GM19397 (cell line): ENCODE measurements around the gene RAD51D.
A peak's percentile ranks its signal among the peaks of the same experiment; 100 is the strongest.
"Not testable (repeated sequence)": the region's sequence is repeated elsewhere in the genome, so short reads cannot be mapped to it uniquely, and the experiment has no call there.

ENCODE experiments used
- ATAC-seq: cut with Tn5 transposase; IDR thresholded peaks from one replicate; pipeline ENCODE4 v1.9.1; 2021; ENCODE audit warnings: mild to moderate bottlenecking, moderate library complexity; ENCODE audit not compliant: unreplicated experiment

Gene RAD51D

DNA sequence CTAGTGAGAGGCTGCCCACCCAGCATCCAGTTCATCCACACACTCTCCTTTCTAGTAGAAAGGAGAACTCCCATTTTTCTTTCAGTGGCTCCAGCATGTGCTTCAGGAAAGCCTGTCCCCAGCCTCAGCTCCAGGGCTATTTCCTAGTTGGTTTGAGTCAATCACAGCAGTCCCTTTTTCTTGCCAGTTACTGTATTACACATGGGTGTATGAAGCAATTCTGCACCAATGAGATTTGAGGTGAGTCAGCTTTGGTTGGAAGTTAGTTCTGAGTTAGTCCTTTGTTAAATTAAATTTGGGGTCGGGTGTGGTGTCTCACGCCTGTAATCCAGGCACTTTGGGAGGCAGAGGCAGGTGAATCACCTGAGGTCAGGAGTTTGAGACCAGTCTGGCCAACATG lies 24.8 kb downstream of the RAD51D start:
- ATAC-seq, result no peak

DNA sequence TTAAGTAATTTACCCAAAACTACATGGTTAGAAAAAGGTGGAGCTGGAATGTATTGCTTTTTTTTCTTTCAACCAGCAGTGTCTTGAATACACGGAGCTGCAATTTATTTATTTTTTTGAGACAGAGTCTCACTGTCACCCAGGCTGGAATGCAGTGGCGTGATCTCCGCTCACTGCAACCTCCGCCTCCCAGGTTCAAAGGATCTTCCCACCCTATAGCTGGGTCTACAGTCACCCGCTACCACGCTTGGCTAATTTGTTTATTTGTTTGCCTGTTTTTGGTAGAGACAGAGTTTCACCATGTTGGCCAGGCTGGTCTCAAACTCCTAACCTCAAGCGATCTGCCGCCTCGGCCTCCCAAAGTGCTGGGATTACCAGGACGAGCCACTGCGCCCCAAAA lies 29.0 kb downstream of the RAD51D start:
- not testable (repeated sequence) for ATAC-seq

DNA sequence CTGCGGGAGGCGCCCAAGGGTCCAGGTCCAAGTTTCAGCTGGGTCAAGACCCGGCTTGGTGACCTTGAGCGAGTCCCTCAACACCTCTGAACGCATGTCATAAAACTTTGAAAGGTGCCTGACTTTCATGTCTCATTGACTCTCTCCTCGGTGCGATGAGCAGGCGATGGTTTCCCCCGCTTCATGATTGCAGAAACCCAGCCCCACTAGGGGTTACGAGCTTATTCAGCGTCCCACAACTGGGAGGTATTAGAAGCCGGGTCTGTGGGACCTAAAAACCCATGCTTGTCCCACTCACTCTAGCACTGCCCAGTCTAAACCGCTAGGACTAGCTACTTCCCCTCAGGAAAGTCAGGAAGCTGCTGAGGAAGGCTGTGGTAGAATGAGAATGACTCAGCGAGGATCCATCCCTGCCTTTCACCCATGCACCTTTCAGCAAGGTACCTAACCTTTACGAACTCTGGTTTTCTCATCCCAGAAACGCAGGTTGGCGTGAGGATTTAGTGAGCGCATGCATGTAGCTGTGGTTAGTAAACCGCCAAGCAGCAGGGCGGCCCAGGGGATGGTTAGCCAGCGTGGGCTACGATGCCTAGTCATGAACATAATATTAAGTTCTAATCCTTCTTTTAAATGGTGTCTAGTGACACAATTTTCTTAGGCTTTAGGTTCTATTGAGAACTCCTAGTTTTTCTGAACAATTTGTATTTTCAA lies 29.9 kb downstream of the RAD51D start:
- ATAC-seq, result peak; percentile 9

DNA sequence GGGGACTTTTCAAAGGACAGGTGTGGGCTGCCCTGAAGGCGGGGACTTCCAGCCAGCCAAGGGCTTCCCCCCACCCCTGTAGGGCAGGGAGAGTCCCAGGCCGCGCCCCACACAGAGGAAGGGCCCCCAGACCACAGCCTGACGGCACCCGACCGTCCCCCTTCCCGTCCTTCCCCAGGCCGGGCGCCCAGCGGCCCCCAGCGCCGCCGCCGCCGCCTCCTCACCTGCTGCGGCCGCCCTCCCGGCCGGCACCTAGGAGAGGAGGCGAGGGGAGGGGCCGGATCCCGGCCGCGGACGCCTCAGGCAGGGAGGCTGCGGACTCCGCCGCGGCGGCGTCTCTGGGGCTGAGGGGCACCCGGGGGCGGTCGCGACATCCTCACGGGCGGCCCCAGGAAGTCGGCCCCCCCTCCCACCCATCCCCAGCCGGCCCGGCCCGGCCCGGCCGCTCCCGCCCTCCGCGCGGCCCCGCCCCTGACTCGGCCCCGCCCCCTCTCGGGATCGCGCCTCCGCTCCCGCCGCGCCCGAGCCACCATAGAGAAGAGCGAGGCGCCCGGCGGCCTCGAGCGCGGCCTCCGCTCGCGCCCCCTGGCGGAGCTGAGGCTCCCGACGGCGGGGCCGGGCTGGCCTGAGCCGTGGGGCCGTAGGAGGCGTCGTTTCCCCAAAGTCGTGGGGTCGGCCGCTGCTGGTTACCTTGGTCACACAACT lies 30.6 kb downstream of the RAD51D start:
- ATAC-seq, result peak; percentile 74

DNA sequence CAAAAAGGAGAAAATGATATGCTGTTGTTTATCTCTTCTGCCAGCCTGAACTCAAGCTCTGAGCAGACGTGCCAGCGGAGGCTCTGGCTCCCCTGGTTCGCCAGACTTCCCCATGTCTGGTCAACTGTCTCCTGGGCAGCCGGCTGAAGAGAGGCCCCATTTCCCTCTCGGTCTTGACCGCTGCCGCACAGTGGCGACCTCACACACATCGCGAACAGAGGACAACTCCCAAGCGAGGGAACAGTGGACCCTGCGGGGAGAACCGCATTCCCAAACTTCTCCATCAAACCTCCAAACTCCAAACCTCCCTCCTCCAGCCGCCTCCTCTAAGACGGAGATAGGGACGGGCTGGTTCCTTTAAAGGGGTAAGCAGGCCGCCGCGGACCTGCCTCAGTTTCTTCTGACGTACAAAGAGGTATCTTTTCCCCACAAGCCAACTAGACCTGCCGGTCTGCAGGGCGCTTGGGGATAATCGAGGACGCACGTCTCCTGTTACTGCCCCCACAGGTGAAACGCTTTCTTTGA lies 31.2 kb downstream of the RAD51D start:
- no peak for ATAC-seq

DNA sequence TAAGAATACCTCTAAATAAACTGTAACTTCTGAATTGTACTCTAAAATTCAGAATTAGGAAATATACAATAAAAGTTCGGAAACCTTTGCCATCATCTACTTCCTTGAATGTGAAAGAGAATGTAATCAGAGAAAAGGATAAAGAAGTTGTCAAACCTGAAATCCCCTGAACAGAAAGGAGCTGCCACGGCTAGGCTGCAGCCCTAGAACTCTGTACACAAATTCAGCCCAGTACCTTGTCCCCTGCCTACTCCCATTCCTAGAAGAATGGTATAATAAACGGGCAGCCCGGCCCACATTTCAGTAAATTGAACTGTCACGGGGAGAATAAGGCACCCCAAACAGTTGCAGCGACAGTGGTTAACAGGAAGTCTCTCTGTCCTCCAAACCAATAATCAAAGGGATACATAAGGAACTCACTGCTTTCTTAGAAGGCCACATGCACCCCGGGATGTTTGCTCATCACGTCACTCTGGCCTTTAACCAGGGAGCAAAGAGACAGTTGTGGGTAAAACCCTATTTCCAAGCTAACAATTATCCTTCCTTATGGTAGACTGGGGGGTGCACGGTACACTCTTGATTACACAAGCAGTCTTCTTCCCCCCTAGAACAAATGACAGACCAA lies 31.8 kb downstream of the RAD51D start:
- ATAC-seq, result no peak

DNA sequence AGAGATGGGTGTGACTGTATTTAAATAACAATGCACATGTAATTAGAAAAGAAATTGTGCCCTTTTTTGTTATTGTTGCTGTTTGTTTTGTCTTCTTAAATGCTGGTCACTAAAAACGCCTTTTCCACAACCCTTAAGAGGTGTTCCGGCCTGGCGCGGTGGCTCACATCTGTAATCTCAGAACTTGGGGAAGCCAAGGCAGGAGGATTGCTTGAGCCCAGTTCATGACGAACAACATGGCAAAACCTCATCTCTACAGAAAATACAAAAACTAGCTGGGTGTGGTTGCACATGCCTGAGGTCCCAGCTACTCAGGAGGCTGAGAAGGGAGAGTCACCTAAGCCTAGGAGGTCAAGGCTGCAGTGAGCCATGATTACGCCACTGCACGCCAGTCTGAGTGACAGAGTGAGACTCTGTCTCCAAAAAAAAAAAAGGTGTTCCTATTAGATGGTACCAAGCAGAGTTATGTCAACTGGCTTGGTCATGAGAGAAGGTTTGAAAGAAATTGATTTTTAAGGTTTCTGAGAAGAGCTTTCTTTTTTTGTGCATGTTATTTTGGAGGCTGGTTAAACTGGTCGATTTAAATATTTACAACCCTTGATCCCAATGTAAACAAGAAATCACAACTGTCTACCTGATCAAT lies 32.6 kb downstream of the RAD51D start:
- ATAC-seq, result no peak

DNA sequence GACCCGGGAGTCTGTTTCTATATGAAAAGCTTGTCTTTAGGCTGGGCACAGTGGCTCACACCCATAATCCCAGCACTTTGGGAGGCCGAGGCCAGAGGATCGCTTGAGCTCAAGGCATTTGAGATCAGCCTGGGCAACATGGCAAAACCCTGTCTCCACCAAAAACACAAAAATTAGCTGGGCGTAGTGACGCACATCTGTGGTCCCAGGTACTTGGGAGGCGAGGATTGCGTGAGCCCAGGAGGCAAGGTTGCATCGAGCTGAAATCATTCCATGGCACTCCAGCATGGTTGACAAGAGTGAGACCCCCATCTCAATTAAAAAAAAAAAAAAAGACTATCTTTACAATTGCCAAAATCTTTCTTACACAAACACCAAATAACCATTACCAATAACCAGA lies 33.5 kb downstream of the RAD51D start:
- no peak for ATAC-seq

DNA sequence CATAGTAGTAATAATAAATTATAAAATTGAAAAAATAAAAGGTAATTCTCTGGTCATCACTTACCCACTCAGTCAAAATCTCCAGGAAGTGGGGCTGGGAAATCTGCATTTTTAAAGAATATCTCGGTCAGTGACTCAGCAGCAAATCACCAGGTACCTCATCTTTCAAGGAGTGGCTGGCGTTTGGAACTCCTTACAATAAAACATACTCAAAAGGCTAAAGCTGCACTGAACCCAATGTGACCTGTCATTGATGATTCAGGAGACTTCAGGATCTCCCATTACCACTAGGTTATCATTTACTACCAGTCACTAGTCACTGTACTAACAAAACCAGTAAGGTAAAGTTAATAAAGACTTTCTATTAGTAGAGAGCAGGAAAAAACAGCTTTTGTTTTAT lies 34.7 kb downstream of the RAD51D start:
- no peak for ATAC-seq

DNA sequence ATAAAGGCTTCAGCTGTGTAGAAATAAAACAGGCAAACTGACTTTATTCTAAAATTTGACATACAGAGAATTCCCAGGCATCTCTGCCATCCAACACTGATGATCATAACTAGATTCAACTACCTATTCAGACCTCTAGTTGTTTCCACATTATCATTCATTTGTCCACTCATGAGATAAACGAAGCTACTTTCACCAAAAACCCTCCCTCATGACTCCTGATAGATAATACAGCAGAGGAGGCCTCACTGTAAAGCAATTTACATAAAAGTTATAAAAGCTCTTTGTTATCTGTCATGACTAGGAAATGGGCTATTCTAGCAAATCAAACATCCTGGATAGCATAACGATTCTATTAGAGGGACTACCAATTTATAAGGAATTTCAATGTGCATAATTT lies 36.6 kb downstream of the RAD51D start:
- no peak for ATAC-seq

DNA sequence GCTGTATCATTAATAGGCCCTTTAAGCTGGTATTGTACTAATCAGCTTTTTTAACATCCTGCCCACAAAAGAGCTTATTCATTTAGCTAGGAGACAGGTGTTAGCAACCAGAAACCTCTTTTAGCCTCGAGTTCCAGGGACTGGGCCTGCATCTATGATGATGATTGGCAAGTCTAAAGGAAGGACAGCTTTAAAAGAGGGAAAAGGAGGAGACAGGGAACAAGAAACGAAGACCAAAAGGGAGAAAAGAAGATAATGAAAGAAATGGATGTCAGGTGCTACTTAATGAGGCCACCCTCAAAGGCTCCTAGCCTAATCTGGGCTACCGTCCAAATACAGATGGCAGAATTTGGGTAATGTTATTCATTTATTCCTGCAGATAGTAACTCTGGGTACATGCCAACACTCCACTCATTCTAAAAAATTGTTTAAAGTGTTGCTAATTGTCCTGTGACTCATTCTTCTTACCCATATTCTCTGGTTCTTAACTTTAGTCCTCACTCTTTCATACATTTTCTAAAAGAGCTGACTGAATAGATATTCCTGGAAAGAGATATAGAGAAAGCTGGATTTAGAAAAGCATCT lies 37.5 kb downstream of the RAD51D start:
- no peak for ATAC-seq

DNA sequence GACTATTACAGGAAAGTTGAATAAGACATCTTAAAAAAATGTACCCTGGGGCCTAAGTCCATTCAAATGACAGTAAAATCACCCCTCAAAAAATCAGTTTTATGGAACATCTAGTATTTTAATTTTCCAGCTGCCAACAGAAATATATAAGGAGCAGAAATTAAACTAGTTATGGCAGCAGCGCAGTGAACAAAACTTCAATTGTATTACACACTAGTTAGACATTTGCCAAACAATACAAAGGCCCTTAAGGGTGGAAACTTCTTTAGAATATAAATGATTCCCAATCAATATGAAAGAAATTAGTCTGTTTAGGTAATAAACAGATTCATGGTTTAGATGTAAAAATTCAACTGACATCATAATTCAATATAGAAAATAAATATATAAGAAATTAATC lies 38.0 kb downstream of the RAD51D start:
- ATAC-seq, result no peak

DNA sequence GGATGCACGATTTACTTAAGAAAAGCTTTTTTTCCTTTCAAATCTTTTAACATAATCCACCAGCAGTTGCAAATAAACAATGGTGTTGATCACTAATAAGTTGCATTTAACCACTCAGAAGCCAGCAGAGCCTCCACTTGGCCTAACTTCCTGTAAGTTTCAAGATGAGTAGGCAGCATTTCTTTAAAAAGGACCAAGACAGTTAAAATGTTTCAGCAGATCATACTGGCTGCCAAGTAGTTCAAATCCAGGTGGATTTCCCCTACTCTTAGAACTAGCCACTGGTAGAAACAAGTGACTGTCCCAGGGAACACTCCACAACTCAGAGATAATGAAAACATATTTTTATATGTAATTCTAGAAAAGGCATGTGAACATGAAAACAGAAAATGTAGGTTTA lies 39.1 kb downstream of the RAD51D start:
- ATAC-seq, result peak; percentile 56

DNA sequence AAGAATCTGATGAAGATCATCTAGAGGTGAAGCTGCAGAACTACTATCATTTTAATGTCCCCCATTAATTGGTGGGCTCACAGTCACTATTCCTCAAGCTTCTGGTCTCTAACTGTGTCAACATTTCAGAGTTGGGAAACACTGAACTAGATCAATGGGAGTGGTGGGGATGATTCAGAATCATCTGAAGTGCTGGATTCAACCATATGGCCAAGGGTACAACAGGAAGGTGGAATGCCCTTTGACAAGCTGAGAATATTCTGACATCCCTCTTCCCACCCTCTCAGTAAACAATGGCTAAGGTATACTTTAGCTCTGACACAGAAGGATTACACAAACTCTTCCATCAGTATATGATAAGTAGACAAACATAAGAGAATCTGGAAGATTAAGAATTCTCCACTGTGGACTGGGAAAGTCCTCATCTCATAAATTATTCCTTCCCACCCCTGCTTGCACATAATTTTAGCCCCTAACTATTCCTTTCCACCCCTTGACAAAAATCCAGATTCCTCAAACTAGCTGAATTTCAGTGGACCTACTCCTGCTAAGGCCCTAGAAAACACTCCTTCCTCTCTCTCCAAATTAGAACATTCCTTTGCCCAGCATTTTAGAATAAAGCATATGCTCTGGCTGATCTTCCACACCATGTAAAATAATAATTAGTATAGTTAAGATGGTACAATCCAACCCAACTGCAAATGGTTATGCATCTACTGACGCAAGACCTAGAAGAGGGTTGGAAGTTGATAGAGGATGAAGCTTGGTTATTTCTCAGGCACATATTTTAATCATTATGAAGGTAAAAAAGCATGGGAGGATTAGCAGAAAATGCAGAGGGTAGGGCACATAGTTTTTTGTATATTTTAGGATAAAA lies 39.9 kb downstream of the RAD51D start:
- ATAC-seq, result no peak

DNA sequence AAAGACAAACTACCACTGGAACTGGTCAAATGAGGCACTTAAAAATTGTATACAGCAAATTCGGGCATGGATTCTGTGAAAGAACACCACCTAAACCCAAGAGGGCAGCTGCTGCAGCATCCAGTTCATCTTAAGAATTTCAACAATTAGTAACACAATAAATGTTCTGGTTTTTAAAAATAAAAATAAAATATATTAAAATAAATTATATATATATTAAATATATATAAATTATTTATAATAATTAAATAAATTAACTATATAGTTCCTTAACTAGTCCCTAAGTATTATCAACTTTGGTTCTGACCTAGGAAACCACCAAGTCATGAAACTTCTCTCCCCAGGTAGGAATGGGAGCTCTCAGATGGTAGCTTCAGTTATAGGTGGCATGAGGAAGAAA lies 42.8 kb downstream of the RAD51D start:
- no peak for ATAC-seq

DNA sequence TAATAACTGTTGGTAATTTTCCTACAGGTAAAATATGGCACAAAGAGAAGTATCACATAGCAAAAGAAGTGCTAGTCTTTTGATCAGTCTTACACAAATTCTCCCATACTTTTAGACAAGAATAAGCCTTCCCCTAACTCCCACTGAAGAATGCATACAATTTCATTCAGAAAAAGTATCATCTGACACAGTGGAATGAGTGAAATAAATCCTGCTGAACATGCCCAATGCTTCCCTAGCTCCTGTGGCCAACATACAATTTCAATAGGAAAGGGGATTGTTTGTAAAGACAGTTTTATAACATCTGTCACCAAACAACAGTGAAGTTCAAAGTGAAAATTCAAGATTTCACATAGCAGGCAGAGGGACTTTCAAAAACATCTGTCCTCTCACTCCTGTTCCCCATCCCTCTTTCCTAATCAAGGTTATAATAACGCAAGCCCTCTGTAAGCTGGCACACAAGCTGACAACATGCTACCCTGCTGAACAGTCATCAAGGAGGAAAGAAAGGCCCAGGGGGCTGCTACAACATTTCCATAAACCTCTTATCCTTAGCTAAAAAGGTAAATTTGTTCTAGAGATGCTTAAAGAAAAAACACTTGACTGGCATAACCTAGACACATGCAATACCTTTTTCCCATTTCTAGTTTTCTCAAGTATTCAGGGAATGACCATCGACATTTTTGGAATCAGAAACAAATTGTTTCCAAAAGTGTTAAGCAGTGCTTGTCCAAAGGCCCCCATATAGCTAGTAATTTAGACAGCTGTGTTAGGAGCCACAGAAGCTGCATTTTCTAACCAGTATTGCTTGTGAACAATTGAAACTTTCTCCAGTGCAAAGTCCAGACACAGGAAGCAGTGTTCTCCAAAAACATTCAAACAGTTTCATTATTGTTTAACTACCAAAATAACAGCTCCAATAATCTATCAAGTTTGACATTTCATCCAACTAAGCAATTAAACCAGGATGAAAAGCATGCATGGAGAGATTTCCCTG lies 44.7 kb downstream of the RAD51D start:
- ATAC-seq, result no peak

DNA sequence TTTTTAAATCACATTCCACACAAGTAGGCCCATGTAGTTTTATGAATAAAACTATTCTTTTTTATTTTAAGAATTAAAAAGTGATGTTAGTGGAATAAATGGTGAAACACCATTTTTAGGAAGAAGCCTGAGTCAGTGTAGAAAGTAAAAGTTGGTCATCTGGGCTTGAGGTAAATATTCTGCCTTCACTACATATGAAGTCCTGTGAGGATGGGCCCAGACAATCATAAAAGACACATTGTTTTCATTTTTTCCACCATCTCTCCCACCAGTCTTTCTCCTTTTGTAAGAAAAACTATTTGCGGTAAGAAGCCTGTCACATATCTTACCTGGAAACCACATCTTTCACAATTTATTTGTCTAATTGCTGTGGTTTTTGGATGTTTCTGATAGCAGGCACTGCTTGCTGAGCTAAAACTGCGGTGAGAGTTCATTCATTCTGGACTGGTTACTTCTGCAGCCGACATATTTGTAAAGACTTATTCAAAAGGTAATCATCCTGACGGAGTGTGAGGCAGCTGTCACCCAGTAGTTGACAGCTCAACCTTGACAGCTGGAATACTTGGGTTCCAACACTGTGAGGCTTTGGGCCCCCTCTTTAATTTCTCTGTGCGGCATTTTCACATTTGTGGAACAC lies 45.6 kb downstream of the RAD51D start:
- no peak for ATAC-seq

DNA sequence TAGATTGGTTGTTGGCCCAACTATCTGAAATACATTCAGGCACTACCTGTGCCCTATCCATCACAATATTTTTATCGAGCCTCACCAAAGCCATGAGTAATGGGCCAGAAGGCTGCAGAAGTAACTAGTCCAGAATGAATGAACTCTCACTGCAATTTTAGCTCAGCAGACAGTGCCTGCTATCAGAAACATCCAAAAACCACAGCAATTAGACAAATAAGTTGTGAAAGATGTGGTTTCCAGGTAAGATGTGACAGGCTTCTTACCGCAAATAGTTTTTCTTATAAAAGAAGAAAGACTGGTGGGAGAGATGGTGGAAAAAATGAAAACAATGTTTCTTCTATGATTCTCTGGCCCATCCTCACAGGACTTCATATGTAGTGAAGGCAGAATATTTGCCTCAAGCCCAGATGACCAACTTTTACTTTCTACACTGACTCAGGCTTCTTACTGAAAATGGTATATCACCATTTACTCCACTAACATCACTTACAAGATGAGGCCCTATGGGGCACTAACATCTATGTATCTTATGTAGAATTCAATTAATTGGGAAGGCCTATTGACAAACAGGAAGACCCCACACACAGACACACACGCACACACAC lies 46.4 kb downstream of the RAD51D start:
- ATAC-seq, result no peak
